ENCODE results near the gene SORCS1. TPM values are rescaled to one million over a fixed set of nuclear protein-coding genes. Genes with fewer than 3 reads are reported as not detected.

SORCS1 gene
- polyA plus RNA-seq, 3 donors: 0.09 TPM; not detected in 2

- no peak for TF ChIP-seq CTCF (IDR thresholded peaks at IDR 0.05)
- H3K4me1 Mint-ChIP-seq: no peaks in the 10 kb centered on the region
- H3K27me3 Mint-ChIP-seq (ENCODE audit: low read depth in 3 of 3): peaks cover 0 to 3% (median 2%) of the 10 kb centered on the region in 3 donors
- no peak overlapping the region for H3K27ac ChIP-seq (ENCODE audit: low read depth in 1 of 2, low read length in 2 of 2)
- H3K4me1 ChIP-seq (ENCODE audit: control insufficient read depth in 1 of 2, insufficient read depth in 2 of 2, low read length in 2 of 2): no peaks in the 10 kb centered on the region
- no peaks in the 10 kb centered on the region for H4K20me1 ChIP-seq (ENCODE audit: insufficient read depth, low read length)
- no peaks in the 10 kb centered on the region for H3K27me3 ChIP-seq (ENCODE audit: control insufficient read depth in 2 of 2, insufficient read depth in 2 of 2, low read length in 2 of 2)
- no peaks in the 10 kb centered on the region for H3K9me3 ChIP-seq (replicated peaks in 1 of 2; ENCODE audit: control insufficient read depth in 1 of 2, insufficient read depth in 1 of 2, low read length in 2 of 2)
- no peak overlapping the region for H3K4me3 ChIP-seq (replicated peaks in 1 of 3; ENCODE audit: low read depth in 2 of 3, low read length in 3 of 3)
- H3K79me2 ChIP-seq (ENCODE audit: insufficient read depth, low read length): no peaks in the 10 kb centered on the region
- H3K36me3 Mint-ChIP-seq: no peaks in the 10 kb centered on the region
- intact Hi-C loops (cut with micrococcal nuclease): no loop called here
- no peak overlapping the region for H3K4me2 ChIP-seq (replicated peaks; ENCODE audit: extremely low read depth, low read length, poor library complexity, severe bottlenecking)
- no CpG with 5 or more reads among the region's 1 CpG for WGBS (ENCODE audit: insufficient coverage)
- DNase-seq: no peak
- H3K36me3 ChIP-seq (replicated peaks in 1 of 2; ENCODE audit: control insufficient read depth in 1 of 2, insufficient read depth in 2 of 2, low read length in 2 of 2): no peaks in the 10 kb centered on the region
- H3K9ac ChIP-seq (ENCODE audit: insufficient read depth, low read length, poor library complexity, severe bottlenecking): no peak overlapping the region
- H2AFZ ChIP-seq (ENCODE audit: insufficient read depth, low read depth, low read length, poor library complexity, severe bottlenecking): no peak overlapping the region
- no peaks in the 10 kb centered on the region for H3K9me3 Mint-ChIP-seq
- H3K27ac Mint-ChIP-seq: no peak overlapping the region
- no peak overlapping the region for H3K4me3 Mint-ChIP-seq
Observed at GRCh38 chr10:106727170-106727569, 437.3 kb downstream of the SORCS1 start.

GRCh38 chr10:106722524-106722923, 442.0 kb downstream of the SORCS1 start:
- intact Hi-C loops (cut with micrococcal nuclease): no loop called here
- no peak overlapping the region for H2AFZ ChIP-seq (ENCODE audit: insufficient read depth, low read depth, low read length, poor library complexity, severe bottlenecking)
- H3K27me3 ChIP-seq (ENCODE audit: control insufficient read depth in 2 of 2, insufficient read depth in 2 of 2, low read length in 2 of 2): no peaks in the 10 kb centered on the region
- H4K20me1 ChIP-seq (ENCODE audit: insufficient read depth, low read length): no peaks in the 10 kb centered on the region
- Mint-ChIP-seq H3K27me3 (ENCODE audit: low read depth in 3 of 3) (peaks cover 0 to 5% (median 5%) of the 10 kb centered on the region in 3 donors), H3K27ac (no peak overlapping the region), H3K36me3 (no peaks in the 10 kb centered on the region), H3K4me3 (no peak overlapping the region), H3K4me1 (no peaks in the 10 kb centered on the region), H3K9me3 (peaks cover 0 to 6% (median 0%) of the 10 kb centered on the region in 7 donors)
- no peak overlapping the region for H3K4me3 ChIP-seq (replicated peaks in 1 of 3; ENCODE audit: low read depth in 2 of 3, low read length in 3 of 3)
- no peak overlapping the region for H3K9ac ChIP-seq (ENCODE audit: insufficient read depth, low read length, poor library complexity, severe bottlenecking)
- no peaks in the 10 kb centered on the region for H3K36me3 ChIP-seq (replicated peaks in 1 of 2; ENCODE audit: control insufficient read depth in 1 of 2, insufficient read depth in 2 of 2, low read length in 2 of 2)
- H3K79me2 ChIP-seq (ENCODE audit: insufficient read depth, low read length): no peaks in the 10 kb centered on the region
- no peaks in the 10 kb centered on the region for H3K4me1 ChIP-seq (ENCODE audit: control insufficient read depth in 1 of 2, insufficient read depth in 2 of 2, low read length in 2 of 2)
- no peak for DNase-seq
- no peaks in the 10 kb centered on the region for H3K9me3 ChIP-seq (replicated peaks in 1 of 2; ENCODE audit: control insufficient read depth in 1 of 2, insufficient read depth in 1 of 2, low read length in 2 of 2)
- 100% methylated on average over 1 of the region's 2 CpGs for WGBS (ENCODE audit: insufficient coverage)
- no peak overlapping the region for H3K27ac ChIP-seq (ENCODE audit: low read depth in 1 of 2, low read length in 2 of 2)
- no peak overlapping the region for H3K4me2 ChIP-seq (replicated peaks; ENCODE audit: extremely low read depth, low read length, poor library complexity, severe bottlenecking)
- TF ChIP-seq CTCF (IDR thresholded peaks at IDR 0.05): no peak

All from CD14-positive monocyte (primary cell).